A549 treated with RU486 at 1 μM for 4 hours (cell line): Measurements from ENCODE around the gene PSMB9. TPM values are rescaled to one million over a fixed set of nuclear protein-coding genes. Genes with fewer than 3 reads are reported as not detected.

ENCODE experiments used
- total RNA-seq: library from RNA; stranded (reverse); fragments of 200-300 nt; extraction: Qiagen RNA extraction; gene quantifications from 5 replicates; pipeline ENCODE4 v1.2.3, GENCODE V29; 2022; ENCODE audit warnings: low read depth

The PSMB9 gene
- 13.9 to 21.8 TPM (median 18.1 TPM) in 5 replicates for total RNA-seq

DNA sequence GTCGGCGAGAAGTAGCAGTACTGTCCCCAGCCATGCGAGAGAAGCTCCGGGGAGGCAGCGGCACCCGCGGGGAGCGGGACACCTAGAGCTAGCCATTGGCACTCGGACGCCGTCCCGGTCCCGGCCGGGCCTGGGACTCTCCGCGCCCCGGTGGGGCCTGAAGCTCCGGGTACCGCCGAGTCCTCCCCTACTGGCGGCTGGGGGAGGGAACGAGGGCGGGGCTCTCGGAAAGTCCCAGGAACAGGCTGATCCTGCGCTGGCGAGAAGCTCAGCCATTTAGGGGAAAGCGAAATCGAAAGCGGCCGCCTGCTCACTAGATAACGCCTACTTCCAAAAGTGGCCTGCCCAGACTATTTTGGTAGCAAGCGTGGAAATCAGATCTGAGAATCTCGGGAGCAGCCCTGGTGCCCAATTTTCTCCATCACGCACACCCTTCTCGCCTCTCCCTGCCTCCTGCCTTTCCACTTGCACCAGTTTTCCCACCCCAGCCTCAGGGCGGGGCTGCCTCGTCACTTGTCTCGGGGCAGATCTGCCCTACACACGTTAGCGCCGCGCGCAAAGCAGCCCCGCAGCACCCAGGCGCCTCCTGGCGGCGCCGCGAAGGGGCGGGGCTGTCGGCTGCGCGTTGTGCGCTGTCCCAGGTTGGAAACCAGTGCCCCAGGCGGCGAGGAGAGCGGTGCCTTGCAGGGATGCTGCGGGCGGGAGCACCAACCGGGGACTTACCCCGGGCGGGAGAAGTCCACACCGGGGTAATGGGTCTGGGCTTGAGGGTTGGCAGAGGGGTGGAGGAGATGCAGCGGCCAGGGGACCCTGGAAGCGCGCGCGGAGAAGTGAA lies at the start of gene PSMB9, which contains the start of gene TAP1:
Gene PSMB9, plus strand, starts transcription at position 652 of the 835 bp plus-strand sequence. Its CDS starts 38 bp downstream, at position 690.
Gene TAP1, minus strand, starts transcription at position 164 of the 835 bp plus-strand sequence. Its CDS starts 68 bp downstream, at position 96.

DNA sequence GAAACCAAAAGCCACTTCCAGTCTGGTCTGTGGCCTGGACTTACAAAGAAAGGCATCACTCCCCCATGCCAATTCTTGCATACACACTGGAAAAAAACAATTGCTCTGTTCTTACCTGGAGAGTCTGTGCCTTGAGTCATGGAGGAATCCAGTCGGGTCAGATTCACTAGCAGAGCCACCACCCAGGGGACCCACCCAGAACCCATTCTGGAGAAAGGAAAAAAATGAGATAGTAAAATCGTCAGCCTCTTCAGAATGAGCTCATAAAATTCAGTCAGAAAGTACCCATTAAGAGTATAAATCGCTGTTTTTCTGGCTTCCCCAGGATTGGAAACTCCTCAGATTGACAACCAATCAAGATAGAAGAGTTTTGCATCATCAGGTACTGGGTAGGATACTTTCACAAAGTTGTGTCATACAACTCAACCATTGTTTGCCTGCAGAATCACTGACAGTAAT lies 37.2 kb upstream of the PSMB9 start, which contains the start of gene HLA-DOB:
Gene HLA-DOB, minus strand, starts transcription at position 257 of the 459 bp plus-strand sequence. Its CDS starts 51 bp downstream, at position 206.

DNA sequence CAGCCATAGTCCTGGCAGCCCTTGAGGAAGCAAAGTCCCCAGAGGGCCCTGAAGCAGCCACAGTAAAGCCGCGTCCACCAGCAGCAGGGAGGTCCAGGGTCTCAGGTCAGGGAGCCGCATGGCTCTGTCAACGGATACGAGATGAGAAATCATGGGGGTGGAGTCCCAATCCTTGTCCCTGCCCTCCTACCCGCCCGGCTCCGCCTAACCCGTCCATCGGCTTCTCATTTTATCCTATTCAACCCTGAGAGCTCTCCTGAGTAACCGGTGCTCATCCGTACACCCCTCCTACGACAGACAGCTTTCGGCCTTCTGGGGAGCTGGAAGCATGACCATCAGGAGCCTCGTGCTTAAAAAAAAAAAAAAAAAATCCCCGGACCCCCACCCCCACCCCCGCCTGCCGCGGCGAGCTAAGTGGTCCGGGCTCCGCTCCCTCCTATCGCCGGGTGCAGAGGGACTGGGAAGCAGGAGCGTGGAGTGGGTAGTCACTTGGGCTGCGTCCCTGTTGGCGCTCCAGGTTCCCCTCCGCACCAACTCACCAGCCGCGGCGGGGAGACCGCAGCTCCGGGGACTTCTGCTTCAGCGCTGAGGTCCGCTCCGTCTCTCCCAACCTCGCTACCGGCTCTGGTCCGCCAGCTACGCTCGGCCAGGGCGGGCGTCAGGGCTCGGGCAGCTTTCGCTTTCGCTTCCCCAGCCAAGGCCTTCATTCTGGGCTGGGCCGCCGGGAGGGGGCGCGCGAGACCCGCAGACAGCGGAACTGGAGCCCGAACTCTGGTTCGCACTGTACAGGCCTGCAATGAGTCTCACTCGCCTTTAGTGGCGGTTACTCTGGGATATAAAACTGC lies 15.7 kb upstream of the PSMB9 start, which contains the start of gene TAP2:
Gene TAP2, minus strand, starts transcription at position 626 of the 845 bp plus-strand sequence. Its CDS starts 506 bp downstream, at position 120.

DNA sequence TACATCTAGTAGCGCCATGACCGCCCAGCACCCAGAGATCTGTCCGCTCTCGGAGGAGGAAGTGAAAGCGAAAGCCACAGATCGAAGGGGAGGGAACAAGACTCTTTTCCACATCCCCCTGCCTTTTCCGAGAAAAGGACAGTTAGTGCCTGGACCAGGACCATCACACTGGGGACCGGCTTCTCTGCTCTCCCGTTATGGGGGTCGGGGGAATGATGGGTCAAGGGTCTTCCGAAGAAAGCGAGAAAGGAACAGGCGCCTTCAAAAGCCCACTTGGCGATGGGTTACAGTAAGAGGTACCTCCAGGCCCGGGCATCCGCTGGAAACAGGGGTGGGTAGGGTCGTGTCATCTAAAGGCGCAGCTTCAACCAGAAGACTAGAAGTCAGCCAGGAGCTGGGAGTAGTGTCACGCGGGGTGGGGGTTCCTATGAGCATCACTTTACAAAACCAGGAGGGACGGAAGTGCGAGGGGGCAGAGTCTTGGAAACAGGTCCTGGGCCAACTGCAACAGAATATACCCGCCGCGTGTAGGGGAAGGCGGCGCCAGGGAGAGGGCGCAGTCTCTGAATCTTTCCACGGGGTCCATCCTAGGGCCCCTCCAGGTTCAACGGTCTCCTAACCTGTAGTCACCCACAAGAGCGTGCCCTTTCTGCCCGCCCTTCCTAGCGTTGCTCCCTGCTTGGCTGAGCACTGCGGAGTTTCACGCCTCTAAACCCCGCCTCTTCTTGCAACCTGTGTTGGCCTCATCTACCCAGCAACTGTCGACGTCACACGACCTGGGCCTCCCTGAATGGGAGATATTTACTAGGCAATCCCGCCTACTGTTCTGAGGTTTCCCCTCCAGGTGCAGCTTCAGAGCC lies 9.8 kb upstream of the PSMB9 start, which contains the start of gene PSMB8:
Gene PSMB8, minus strand, starts transcription at position 69 of the 860 bp plus-strand sequence. Its CDS starts 51 bp downstream, at position 18.

Other genes starting within 250 kb of the PSMB9 start
- gene HLA-DQA1, start 216.8 kb upstream of the PSMB9 start, total RNA-seq = not detected in 5 replicates
- gene HLA-DQB1, start 187.5 kb upstream of the PSMB9 start, total RNA-seq = not detected in 5 replicates
- gene HLA-DQA2, start 112.8 kb upstream of the PSMB9 start, total RNA-seq = not detected in 5 replicates
- gene HLA-DQB2, start 90.7 kb upstream of the PSMB9 start, total RNA-seq = not detected in 5 replicates
- 0.13 to 0.21 TPM (median 0.13 TPM) in 3 of 5 replicates, not detected in the others for gene HLA-DOB, start 37.2 kb upstream of the PSMB9 start, total RNA-seq
- gene TAP2, start 15.5 kb upstream of the PSMB9 start, total RNA-seq = 17.3 to 20.6 TPM (median 18.7 TPM) in 5 replicates
- gene PSMB8, start 10.1 kb upstream of the PSMB9 start, total RNA-seq = 18.8 to 25.1 TPM (median 19.3 TPM) in 5 replicates
- 29.1 to 38.0 TPM (median 33.0 TPM) in 5 replicates for gene TAP1, start 488 bp upstream of the PSMB9 start, total RNA-seq
- 1.2 to 2.3 TPM (median 2.2 TPM) in 5 replicates for gene HLA-DMB, start 86.8 kb downstream of the PSMB9 start, total RNA-seq
- 2.7 to 3.1 TPM (median 3.0 TPM) in 5 replicates for gene HLA-DMA, start 98.9 kb downstream of the PSMB9 start, total RNA-seq
- 116 to 154 TPM (median 131 TPM) in 5 replicates for gene BRD2, start 114.4 kb downstream of the PSMB9 start, total RNA-seq
- 0.50 TPM in 1 of 5 replicates, not detected in the others for gene HLA-DOA, start 155.4 kb downstream of the PSMB9 start, total RNA-seq
- gene HLA-DPA1, start 219.5 kb downstream of the PSMB9 start, total RNA-seq = 0.33 TPM in 1 of 5 replicates, not detected in the others
- gene HLA-DPB1, start 221.8 kb downstream of the PSMB9 start, total RNA-seq = not detected in 5 replicates